WTC11 (cell line): ENCODE results near the gene TSHZ1.

Source experiments
- ESRRA ChIP-seq: sonication (generic); formaldehyde crosslinking; IDR thresholded peaks from 2 replicates; pipeline ENCODE4 v1.8.1; 2022; ENCODE audit warnings: mild to moderate bottlenecking, missing genetic modification reagents, borderline replicate concordance
- TF ChIP-seq, protein P1 (sequence below): fragments of 250-450 bp; sonication (Bioruptor Pico); IDR thresholded peaks from 2 replicates; pipeline ENCODE4 v1.8.0; 2021; ENCODE audit warnings: mild to moderate bottlenecking
- TF ChIP-seq, protein P2 (sequence below): fragments of 200-600 bp; IDR thresholded peaks from 2 replicates; pipeline ENCODE4 v1.8.0; 2022; ENCODE audit warnings: antibody characterized with exemption
- TF ChIP-seq, protein P3 (sequence below): sonication (generic); formaldehyde crosslinking; IDR thresholded peaks from 2 replicates; pipeline ENCODE4 v1.8.1; 2023; ENCODE audit warnings: mild to moderate bottlenecking, missing genetic modification reagents, moderate library complexity

DNA sequence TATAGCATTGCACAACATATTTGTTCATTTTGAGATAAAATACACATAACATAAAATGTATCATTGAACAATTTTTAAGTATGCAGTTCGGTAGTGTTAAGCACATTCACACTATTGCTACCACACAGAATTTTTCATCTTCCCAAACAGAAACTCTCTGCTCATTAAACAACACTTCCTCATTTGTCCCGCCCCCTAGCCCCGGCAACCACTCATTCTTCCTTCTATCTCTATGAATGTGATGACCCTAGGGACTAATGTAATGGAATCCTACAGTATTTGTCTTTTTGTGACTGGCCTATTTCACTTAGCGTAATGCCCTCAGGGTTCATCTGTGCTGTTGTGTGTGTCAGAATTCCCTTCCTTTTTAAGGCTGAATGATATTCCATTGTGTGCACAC lies 95.4 kb downstream of the TSHZ1 start:
- TF ChIP-seq, protein P1, sequence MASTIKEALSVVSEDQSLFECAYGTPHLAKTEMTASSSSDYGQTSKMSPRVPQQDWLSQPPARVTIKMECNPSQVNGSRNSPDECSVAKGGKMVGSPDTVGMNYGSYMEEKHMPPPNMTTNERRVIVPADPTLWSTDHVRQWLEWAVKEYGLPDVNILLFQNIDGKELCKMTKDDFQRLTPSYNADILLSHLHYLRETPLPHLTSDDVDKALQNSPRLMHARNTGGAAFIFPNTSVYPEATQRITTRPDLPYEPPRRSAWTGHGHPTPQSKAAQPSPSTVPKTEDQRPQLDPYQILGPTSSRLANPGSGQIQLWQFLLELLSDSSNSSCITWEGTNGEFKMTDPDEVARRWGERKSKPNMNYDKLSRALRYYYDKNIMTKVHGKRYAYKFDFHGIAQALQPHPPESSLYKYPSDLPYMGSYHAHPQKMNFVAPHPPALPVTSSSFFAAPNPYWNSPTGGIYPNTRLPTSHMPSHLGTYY = no peak
- TF ChIP-seq, protein P2, sequence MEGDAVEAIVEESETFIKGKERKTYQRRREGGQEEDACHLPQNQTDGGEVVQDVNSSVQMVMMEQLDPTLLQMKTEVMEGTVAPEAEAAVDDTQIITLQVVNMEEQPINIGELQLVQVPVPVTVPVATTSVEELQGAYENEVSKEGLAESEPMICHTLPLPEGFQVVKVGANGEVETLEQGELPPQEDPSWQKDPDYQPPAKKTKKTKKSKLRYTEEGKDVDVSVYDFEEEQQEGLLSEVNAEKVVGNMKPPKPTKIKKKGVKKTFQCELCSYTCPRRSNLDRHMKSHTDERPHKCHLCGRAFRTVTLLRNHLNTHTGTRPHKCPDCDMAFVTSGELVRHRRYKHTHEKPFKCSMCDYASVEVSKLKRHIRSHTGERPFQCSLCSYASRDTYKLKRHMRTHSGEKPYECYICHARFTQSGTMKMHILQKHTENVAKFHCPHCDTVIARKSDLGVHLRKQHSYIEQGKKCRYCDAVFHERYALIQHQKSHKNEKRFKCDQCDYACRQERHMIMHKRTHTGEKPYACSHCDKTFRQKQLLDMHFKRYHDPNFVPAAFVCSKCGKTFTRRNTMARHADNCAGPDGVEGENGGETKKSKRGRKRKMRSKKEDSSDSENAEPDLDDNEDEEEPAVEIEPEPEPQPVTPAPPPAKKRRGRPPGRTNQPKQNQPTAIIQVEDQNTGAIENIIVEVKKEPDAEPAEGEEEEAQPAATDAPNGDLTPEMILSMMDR = no peak
- no peak for TF ChIP-seq ESRRA
- TF ChIP-seq, protein P3, sequence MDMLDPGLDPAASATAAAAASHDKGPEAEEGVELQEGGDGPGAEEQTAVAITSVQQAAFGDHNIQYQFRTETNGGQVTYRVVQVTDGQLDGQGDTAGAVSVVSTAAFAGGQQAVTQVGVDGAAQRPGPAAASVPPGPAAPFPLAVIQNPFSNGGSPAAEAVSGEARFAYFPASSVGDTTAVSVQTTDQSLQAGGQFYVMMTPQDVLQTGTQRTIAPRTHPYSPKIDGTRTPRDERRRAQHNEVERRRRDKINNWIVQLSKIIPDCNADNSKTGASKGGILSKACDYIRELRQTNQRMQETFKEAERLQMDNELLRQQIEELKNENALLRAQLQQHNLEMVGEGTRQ = no peak
